GM19099 (cell line): ENCODE data around the gene TMEM141.

Source experiments
- POLR2A ChIP-seq: IDR thresholded peaks from 3 replicates; pipeline ENCODE4 v1.6.1; 2011; ENCODE audit warnings: low read depth; ENCODE audit not compliant: insufficient read length; ENCODE audit errors: extremely low read depth

Gene TMEM141

DNA sequence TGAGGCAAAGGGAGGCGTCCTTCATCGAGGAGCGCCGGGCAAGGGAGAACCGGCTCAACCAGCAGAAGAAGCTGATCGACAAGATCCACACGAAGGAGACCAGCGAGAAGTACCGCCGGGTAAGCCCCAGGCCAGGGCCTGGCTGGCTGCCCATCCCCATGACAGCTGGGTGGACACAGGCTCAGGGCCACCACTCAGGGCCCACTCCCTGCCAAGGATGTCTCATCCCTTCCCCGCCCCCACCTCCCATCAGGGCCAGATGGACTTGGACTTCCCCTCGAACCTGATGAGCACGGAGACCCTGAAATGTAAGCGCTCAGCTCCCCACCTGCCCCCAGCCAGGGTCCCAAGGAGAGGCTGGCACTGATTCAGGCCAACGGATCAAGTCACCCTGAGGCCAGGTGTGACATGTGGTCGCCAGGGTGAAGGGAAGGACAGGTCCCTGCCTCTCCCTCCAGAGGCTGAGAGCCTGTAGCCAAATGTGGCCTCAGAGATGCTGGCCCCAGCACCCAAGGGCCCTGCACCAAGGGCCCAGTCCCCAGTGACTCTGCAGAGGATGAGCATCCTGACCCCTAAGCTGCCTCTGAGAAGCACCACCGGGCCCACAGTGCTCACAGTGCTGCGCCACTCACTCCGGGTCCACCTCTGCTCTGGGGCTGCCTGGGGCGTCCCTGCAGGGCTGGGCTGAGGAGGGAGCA, 13.5 kb downstream of the TMEM141 start:
- no peak for TF ChIP-seq POLR2A

DNA sequence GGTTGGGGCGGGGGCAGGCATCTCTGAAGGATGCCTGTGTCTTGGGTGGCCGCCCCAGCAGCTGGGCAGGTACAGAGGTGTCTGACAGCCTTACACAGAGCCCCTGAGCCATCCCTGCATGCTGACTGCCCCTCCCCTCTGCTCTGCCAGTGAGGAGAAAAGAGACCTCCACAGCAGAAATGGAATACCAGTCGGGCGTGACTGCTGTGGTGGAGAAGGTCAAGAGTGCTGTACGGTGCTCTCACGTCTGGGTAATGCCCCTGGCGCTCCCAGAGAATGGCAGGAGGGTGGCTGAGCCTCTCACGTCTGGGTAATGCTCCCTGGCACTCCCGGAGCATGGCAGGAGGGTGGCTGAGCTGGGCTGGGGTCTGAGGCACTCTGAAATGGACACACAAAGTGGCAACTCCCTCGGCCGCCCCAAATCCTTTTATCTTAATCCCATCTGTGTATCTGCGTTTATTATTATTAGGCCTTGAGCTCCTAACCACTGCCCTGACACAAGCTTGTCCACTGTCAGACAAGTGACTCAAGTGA, 14.1 kb downstream of the TMEM141 start:
- no peak for TF ChIP-seq POLR2A

- TF ChIP-seq POLR2A: no peak
Observed at GRCh38 chr9:136806067-136806466, 14.9 kb downstream of the TMEM141 start.

GRCh38 chr9:136806631-136807201, 15.6 kb downstream of the TMEM141 start:
- TF ChIP-seq POLR2A: no peak

DNA sequence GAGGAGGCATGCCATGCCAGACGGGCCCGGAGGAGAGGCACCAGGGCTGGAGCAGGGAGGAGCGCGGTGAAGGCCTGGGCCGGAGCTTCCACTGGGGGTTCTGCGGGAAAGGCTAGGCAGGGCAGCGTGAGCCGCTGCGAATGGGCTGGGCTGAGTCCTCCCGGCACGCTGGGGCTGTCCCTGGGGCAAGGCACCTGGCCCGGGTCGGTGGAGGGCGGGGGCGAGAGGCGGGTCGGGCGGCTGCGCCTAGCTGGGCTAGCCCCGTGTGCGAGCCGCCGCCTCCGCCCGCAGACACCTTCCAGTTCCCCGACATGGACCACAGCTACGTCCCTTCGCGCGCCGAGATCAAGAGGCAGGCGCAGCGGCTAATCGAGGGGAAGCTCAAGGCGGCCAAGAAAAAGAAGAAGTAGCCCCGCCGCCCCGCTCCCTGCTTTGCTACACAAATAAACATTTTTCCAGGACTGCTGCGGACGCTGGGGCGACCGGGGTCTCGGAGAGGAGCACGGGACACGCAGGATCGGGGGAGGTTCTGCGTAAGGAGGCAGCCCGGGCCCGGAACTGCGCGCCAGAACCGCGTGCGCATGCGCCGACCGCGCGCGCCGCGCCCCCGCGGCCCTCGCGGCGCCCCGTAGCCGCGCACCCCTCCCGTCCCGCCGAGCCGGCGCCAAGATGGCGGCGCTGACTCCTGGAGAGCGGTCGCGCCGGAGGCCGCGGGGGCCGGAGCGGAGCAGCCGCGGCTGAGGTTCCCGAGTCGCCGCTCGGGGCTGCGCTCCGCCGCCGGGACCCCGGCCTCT, 16.3 kb downstream of the TMEM141 start, which contains the start of gene RABL6:
Gene RABL6 (plus strand): TSS at position 668 of the 794 bp plus-strand sequence. CDS start 249 bp downstream, outside the sequence.
- peak; percentile 92 for TF ChIP-seq POLR2A

DNA sequence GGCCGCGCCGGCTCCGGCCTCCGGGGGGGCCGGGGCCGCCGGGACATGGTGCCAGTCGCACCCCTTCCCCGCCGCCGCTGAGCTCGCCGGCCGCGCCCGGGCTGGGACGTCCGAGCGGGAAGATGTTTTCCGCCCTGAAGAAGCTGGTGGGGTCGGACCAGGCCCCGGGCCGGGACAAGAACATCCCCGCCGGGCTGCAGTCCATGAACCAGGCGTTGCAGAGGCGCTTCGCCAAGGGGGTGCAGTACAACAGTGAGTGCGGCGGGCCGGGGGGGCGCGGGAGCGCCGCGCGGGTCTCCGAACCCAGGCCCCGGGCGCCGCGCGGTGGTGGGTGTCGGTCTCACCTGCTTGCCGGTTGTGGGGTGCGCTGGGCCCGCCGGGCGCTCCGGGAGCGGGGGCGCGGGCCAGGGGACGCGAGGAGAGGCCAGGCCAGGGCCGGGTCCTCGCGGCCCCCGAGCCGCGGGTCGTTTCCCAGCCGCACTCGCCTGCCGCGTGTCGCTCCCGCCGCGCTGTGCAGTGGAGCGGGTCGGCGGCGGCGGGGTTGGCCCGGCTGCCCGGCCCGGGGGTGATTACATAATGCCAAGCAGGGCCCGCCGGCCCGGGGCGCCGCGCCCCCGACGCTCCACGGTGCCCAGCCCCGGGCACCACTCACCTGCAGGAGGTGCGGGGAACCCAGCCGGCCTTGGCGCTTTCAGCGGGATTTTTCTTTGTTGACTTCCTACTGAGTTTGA, 17.1 kb downstream of the TMEM141 start:
- no peak for TF ChIP-seq POLR2A

GRCh38 chr9:136808806-136809158, 17.6 kb downstream of the TMEM141 start:
- TF ChIP-seq POLR2A: no peak

DNA sequence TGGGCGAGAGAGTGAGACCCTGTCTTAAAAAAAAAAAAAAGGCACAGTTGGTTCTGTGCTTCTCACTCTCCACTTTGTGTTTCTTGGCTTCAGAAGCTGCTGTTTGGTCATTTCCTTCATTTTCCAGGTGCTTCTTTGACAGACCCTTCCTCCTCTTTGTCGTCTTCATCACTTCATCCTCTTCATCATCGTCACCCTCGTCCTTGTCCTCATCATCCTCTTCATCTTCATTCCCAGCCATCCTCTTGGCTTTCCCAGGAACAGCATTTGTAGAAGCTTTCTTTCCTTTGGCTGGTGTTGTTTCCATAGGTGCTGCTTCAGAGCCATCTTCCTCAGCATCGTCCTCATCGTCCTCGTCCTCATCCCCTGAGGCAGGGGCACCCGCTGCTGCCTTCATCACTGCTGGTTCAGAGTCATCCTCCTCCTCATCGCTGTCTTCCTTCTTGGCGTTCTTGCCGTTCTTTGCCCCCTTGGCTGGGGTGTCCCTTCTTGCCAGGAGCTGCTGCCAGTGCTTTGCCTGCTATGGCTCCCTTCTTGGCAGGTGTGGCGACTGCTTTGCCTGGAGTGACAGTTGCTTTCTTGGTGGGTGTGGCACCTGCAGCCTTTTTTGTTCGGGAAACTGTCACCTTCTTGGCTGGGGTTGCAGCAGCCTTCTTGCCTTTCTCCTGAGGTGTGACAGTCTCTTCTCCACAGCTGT, 23.7 kb downstream of the TMEM141 start:
- TF ChIP-seq POLR2A: no peak

- TF ChIP-seq POLR2A: no peak
Observed at GRCh38 chr9:136815422-136815782, 24.3 kb downstream of the TMEM141 start.

DNA sequence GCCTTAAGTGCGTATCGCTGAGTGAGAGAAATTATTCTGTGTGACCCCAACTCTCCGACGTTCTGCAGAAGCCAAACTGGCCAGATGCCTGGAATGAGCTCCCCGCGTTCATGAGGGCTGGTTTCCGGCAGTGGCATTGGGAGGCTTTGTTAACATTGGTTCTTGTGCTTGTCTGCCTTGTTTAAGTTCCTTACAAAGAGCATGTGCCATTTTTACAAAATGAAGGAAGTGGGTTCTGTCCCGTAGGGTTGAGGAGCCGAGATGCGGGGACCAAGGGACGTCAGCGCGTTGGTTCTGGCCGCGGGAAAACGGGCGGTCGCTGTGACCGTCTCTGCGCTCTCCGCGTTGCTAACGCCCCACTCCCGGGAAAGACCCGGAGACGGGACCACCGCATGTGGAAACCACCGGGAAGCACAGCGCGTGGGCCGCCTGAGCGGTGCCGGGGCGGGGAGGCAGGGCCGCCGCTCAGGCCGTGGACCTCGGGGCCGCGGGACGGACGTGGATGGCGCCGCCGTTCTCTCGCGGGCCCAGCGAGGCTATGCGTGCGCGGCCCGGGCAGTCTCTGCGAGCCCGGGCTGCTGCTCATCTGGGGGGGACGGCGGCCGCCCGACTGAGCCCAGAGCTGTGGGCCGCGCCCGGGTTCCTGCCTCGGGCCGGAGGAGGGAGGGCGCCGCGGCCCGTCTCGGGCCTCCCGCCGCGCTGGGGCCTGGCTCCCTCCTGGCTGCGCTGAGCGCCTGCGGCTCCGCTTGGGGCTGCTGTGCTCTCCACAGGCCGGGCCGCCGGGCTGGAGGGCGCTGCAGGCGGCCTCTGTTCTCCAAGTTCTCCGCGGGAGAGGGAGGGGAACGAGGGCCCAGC, 30.1 kb downstream of the TMEM141 start:
- TF ChIP-seq POLR2A: no peak

DNA sequence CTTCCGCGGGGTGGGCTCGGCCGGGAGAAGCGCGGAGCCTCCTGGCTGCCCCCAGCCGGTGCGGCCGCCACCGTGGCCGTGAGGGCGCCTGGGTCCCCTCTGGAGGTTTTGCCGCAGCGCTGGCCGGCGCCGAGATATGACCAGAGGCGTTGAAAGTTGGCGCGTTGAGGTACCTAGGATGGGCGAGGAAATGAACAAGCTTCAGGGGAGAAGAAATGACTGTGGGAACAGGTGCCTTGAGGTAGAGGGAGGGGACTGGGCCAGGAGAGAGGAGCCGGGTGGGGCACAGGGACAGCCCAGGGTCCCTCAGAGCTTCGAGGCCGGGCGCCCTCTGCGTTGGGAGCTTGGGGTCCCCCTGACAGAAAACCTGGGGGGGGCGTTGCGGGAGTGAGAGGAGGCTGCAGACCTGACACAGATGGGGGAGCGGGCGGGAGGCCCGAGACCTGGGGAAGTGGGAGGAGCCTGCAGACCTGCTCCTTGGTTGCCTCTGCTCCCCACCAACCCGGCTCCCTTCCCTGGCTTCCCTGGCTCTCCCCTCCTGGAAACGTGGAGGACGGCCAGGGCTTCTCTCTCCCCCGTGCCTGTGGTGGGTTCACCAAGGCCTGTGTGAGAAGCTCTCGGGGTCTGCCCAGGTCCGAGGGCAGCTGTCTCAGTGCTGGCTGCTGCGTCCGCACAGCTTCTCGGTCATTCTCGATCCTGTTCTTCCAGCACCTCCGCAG, 30.8 kb downstream of the TMEM141 start:
- TF ChIP-seq POLR2A: no peak

DNA sequence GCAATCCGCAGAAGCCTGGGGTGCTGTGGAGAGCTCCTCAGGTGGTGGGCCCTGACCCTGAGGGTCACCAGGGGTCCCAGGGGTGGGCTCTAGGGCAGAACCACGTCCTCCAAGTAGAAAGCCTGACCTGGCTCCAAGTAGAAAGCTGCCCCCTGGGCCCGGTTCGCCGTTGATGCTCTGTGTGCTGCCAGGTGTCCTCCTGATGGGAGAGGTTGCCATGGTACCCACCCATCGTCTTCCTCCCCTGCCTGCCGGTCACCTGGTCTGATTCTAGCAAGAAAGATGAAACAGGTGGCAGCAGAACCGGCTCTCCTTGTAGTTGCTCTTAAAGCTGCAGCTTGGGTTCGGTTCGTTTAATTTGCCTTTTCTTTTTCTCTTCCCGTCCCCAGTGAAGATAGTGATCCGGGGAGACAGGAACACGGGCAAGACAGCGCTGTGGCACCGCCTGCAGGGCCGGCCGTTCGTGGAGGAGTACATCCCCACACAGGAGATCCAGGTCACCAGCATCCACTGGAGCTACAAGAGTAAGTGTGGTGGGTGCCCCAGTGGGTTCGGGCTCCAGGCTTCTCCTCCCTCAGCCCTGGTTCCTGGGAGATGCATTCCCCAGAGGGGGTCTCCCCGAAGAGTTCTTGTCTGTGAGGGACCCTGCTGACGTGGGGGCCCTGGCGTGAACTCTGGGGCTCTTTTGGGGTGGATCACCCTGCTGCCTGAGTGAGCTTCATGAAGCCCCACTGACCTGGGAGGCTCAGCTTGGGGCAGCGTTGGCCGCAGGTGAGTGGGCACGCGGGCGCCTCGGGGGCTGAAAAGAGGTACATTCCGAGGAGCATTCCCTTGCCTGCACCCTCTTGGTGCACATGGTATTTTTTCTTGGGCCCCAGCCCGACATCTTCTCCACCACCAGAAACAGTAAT, 32.2 kb downstream of the TMEM141 start:
- no peak for TF ChIP-seq POLR2A
